Gastroesophageal sphincter (tissue), 3 donors: Measurements from ENCODE around the gene SLC6A1.

ENCODE experiments used
- POLR2A ChIP-seq, 2 donors: fragments of 450-650 bp; IDR thresholded peaks; one replicate each; pipeline ENCODE4 v1.6.1; 2017; ENCODE audit warnings: antibody characterized with exemption in 2 of 2, mild to moderate bottlenecking in 2 of 2, moderate library complexity in 1 of 2
- TF ChIP-seq, protein P1 (sequence below), 4 experiments: fragments of 200-600 bp in 2 of 4; fragments of 450-650 bp in 2 of 4; sonication (generic) in 1 of 4; IDR thresholded peaks; one replicate each; pipeline ENCODE4 v1.5.1; 2017 to 2019; ENCODE audit warnings: antibody characterized with exemption in 4 of 4, mild to moderate bottlenecking in 2 of 4, moderate library complexity in 2 of 4

- no peak for TF ChIP-seq POLR2A (IDR thresholded peaks at IDR 0.05)
- TF ChIP-seq, protein P1, sequence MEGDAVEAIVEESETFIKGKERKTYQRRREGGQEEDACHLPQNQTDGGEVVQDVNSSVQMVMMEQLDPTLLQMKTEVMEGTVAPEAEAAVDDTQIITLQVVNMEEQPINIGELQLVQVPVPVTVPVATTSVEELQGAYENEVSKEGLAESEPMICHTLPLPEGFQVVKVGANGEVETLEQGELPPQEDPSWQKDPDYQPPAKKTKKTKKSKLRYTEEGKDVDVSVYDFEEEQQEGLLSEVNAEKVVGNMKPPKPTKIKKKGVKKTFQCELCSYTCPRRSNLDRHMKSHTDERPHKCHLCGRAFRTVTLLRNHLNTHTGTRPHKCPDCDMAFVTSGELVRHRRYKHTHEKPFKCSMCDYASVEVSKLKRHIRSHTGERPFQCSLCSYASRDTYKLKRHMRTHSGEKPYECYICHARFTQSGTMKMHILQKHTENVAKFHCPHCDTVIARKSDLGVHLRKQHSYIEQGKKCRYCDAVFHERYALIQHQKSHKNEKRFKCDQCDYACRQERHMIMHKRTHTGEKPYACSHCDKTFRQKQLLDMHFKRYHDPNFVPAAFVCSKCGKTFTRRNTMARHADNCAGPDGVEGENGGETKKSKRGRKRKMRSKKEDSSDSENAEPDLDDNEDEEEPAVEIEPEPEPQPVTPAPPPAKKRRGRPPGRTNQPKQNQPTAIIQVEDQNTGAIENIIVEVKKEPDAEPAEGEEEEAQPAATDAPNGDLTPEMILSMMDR (IDR thresholded peaks at IDR 0.05) = no peak
Measured at GRCh38 chr3:10952525-10952924, 40.0 kb upstream of the SLC6A1 start.
